ENCODE data around the gene ST6GAL1. TPM values are rescaled to one million over a fixed set of nuclear protein-coding genes. Genes with fewer than 3 reads are reported as not detected.

Gene ST6GAL1
- total RNA-seq, 6 experiments from 2014 or later = 389 to 574 (median 483) TPM

DNA sequence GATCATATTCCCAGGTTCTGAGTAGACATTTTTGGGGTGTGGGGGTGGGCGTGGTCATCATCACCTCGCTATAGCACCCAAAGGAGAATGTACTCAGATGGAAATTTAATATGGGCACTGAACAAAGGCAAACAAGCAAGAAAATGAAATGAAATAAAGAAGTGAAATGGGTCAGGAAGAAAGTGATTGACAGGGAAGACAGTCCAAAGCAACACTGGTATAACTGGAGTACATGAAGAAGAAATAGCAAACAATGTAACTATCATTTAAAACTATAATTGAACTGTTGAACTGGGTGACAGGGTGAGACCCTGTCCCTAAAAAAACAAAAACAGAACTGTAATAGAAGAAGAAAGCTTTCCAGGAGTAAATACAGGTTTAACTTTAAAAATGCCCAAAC lies 184.2 kb downstream of the ST6GAL1 start:
- ATAC-seq (no peak), DNase-seq (no peak)
- H3K27ac ChIP-seq = no peak overlapping the region
- no peak overlapping the region for H3K4me3 ChIP-seq
- TF ChIP-seq, protein P1, sequence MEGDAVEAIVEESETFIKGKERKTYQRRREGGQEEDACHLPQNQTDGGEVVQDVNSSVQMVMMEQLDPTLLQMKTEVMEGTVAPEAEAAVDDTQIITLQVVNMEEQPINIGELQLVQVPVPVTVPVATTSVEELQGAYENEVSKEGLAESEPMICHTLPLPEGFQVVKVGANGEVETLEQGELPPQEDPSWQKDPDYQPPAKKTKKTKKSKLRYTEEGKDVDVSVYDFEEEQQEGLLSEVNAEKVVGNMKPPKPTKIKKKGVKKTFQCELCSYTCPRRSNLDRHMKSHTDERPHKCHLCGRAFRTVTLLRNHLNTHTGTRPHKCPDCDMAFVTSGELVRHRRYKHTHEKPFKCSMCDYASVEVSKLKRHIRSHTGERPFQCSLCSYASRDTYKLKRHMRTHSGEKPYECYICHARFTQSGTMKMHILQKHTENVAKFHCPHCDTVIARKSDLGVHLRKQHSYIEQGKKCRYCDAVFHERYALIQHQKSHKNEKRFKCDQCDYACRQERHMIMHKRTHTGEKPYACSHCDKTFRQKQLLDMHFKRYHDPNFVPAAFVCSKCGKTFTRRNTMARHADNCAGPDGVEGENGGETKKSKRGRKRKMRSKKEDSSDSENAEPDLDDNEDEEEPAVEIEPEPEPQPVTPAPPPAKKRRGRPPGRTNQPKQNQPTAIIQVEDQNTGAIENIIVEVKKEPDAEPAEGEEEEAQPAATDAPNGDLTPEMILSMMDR (IDR thresholded peaks at IDR 0.05) = no peak
- TF ChIP-seq POLR2A (IDR thresholded peaks at IDR 0.05) = no peak
- 90% methylated on average over 2 of the region's 2 CpGs for WGBS (ENCODE audit: insufficient coverage, low coverage, low lambda C conversion rate, missing lambda C conversion rate)
- H3K9me3 ChIP-seq = no peaks in the 10 kb centered on the region
- no peaks in the 10 kb centered on the region for H3K36me3 ChIP-seq
- H3K27me3 ChIP-seq = no peaks in the 10 kb centered on the region
- H3K4me1 ChIP-seq = no peaks in the 10 kb centered on the region
- intact Hi-C loops (cut with DNase I) = loop anchor here in 1 of 2 donors (10.0 kb wide), 1 partner anchor 50 kb away; no protein-coding TSS in a partner anchor

DNA sequence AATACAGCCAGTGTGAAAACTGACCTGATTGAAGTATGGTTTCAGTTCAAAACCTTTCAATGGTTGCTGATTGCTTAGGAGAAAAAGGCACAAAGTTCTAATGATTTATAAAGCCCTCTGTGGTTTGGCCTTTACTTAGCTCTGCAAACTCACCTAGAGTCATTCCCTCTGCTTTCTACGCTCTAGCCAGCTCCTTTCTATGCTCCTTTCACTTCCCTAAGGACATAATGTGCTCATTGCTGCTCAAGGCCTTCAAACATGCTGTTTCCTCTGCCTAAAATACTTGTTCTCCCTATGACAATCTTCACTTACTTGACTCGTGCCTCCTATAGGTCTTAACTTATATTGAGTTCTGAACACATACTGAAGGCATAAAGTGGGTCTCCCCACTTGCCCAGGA lies 190.0 kb downstream of the ST6GAL1 start:
- TF ChIP-seq, protein P1 (IDR thresholded peaks at IDR 0.05) = no peak
- TF ChIP-seq POLR2A (IDR thresholded peaks at IDR 0.05) = no peak
- no peaks in the 10 kb centered on the region for H3K27me3 ChIP-seq
- ATAC-seq = no peak
- WGBS (ENCODE audit: insufficient coverage, low coverage, low lambda C conversion rate, missing lambda C conversion rate) = 70% methylated on average over 2 of the region's 2 CpGs
- no peak overlapping the region for H3K4me3 ChIP-seq
- H3K27ac ChIP-seq = no peak overlapping the region
- H3K9me3 ChIP-seq = no peaks in the 10 kb centered on the region
- H3K4me1 ChIP-seq = no peaks in the 10 kb centered on the region
- H3K36me3 ChIP-seq = no peaks in the 10 kb centered on the region
- intact Hi-C loops (cut with DNase I) = no loop called here
- DNase-seq = no peak

DNA sequence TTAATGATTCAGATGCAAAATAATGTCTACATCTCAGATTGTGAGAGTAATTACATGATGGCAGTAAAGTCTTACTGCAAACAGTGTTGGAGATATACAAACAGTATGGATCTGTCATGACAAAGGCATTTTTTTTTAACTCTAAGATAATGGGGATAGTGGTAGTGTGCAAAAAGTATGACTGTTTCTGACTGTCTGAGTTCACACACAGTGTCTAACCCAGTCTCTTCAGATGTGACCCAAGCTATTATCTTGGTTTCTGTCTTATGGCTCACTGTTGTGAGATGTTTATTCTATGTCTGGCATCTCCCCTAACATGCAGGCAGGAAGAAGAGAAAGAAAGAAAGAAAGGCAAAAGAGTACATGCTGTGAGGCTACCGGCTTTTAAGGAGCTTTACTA lies 191.9 kb downstream of the ST6GAL1 start:
- H3K36me3 ChIP-seq = no peaks in the 10 kb centered on the region
- H3K4me1 ChIP-seq = no peaks in the 10 kb centered on the region
- no peak overlapping the region for H3K27ac ChIP-seq
- TF ChIP-seq, protein P1 (IDR thresholded peaks at IDR 0.05) = no peak
- no peak for TF ChIP-seq POLR2A (IDR thresholded peaks at IDR 0.05)
- H3K9me3 ChIP-seq = no peaks in the 10 kb centered on the region
- 100% methylated on average over 1 of the region's 1 CpG for WGBS (ENCODE audit: insufficient coverage, low coverage, low lambda C conversion rate, missing lambda C conversion rate)
- intact Hi-C loops (cut with DNase I) = no loop called here
- DNase-seq (no peak), ATAC-seq (no peak)
- H3K4me3 ChIP-seq = no peak overlapping the region
- no peaks in the 10 kb centered on the region for H3K27me3 ChIP-seq

DNA sequence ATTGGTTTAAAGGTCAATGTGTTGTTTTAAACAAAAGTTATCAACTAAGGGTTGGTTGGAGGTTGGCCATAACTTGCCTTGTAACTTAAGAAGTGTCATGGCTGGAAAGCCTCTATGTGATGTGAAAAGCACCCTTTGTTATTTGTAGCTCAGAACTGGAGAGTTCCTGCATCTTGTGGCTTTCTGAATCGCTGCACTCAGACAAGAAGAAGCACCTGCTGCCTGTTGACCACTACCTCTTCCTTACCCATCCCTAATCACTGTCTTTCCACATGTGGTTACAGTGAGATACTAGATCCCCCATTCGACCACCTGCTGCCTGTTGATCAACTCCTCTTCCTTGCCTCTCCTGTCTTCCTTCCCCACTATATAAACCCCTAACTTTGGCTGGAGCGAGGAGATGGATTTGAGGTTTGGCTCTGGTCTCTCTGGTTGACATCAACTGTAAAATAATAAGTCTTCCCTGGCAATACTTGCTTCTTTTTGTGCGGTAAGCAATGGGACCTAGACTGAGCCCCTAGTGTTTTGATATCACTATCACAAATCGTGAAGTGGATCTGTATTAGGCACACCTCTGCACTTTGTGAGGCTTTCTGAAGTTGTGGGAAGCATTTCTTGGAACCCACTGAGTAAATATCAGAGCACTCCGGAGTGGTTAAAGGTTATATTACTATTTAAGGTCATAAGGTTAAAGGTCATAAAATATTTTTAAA lies 195.1 kb downstream of the ST6GAL1 start:
- no peak for TF ChIP-seq POLR2A (IDR thresholded peaks at IDR 0.05)
- TF ChIP-seq, protein P1 (IDR thresholded peaks at IDR 0.05) = no peak
- no peak for DNase-seq
- Histone ChIP-seq H3K9me3 (no peaks in the 10 kb centered on the region), H3K27me3 (no peaks in the 10 kb centered on the region), H3K27ac (no peak overlapping the region), H3K36me3 (no peaks in the 10 kb centered on the region), H3K4me1 (no peaks in the 10 kb centered on the region), H3K4me3 (no peak overlapping the region)
- WGBS (ENCODE audit: insufficient coverage, low coverage, low lambda C conversion rate, missing lambda C conversion rate) = 64% methylated on average over 6 of the region's 6 CpGs
- no peak for ATAC-seq
- intact Hi-C loops (cut with DNase I) = no loop called here

Other genes with a start within 250 kb of the ST6GAL1 start
- gene KNG1, start 213.2 kb upstream of the ST6GAL1 start, total RNA-seq = 1,000 to 10,000 TPM in 4 of 6 experiments, 100 to 1,000 TPM in 2; 432 to 1,537 (median 1,171) TPM
- 100 to 1,000 TPM in 5 of 6 experiments, 10 to 100 TPM in 1; 98.9 to 234 (median 131) TPM for gene EIF4A2, start 146.9 kb upstream of the ST6GAL1 start, total RNA-seq
- gene RFC4, start 124.0 kb upstream of the ST6GAL1 start, total RNA-seq = 10 to 100 TPM in 2 of 6 experiments, 1 to 10 TPM in 4; 4.6 to 17.4 (median 5.6) TPM
- not detected for gene ADIPOQ, start 87.8 kb upstream of the ST6GAL1 start, total RNA-seq
- gene RPL39L, start 209.0 kb downstream of the ST6GAL1 start, total RNA-seq = 10 to 100 TPM in 1 of 6 experiments, 1 to 10 TPM in 5; 1.2 to 10.5 (median 2.9) TPM